Neutrophil (primary cell): ENCODE results near the gene CHIC2.
"Not testable (repeated sequence)": the region's sequence is repeated elsewhere in the genome, so short reads cannot be mapped to it uniquely, and the experiment has no call there.

ENCODE experiments used
- H3K27ac ChIP-seq: fragments of 200-600 bp; sonication (generic); 2 replicates; pipeline ENCODE4 v1.5.1; 2016; ENCODE audit warnings: mild to moderate bottlenecking, moderate library complexity
- H3K27me3 ChIP-seq: fragments of 200-600 bp; sonication (generic); 2 replicates; pipeline ENCODE4 v1.6.0; 2016; ENCODE audit warnings: mild to moderate bottlenecking
- H3K36me3 ChIP-seq: fragments of 200-600 bp; sonication (generic); 2 replicates; pipeline ENCODE4 v1.5.1; 2017
- H3K4me1 ChIP-seq, 2 experiments: fragments of 200-600 bp in 1 of 2; sonication (generic) in 1 of 2; 1 replicate in 1 of 2; 2 replicates in 1 of 2; pipeline versions ENCODE4 v1.5.1 to v1.6.1; 2013 to 2016; ENCODE audit warnings: low read depth in 1 of 2, low read length in 1 of 2, mild to moderate bottlenecking in 1 of 2, moderate library complexity in 1 of 2; ENCODE audit not compliant: control insufficient read depth in 1 of 2, insufficient read depth in 1 of 2
- H3K4me3 ChIP-seq, 2 experiments: fragments of 200-600 bp in 1 of 2; sonication (generic) in 1 of 2; 1 replicate in 1 of 2; 2 replicates in 1 of 2; pipeline ENCODE4 v1.5.1; 2013 to 2016; ENCODE audit warnings: low read depth in 1 of 2, low read length in 1 of 2, mild to moderate bottlenecking in 1 of 2, moderate library complexity in 1 of 2
- H3K9me3 ChIP-seq: fragments of 200-600 bp; sonication (generic); 2 replicates; pipeline ENCODE4 v1.5.1; 2016
- CTCF ChIP-seq: fragments of 200-600 bp; sonication (generic); IDR thresholded peaks from 2 replicates; pipeline ENCODE4 v1.5.1; 2016; ENCODE audit warnings: antibody characterized with exemption

The CHIC2 gene

GRCh38 chr4:54056360-54056759 is 8.0 kb downstream of the CHIC2 start:
- Histone ChIP-seq H3K4me3 (no peak overlapping the region), H3K36me3 (no peaks in the 10 kb centered on the region), H3K27ac (no peak overlapping the region), H3K4me1 (peaks cover 7 to 49% of the 10 kb centered on the region in 2 experiments), H3K27me3 (no peaks in the 10 kb centered on the region), H3K9me3 (no peaks in the 10 kb centered on the region)
- no peak for TF ChIP-seq CTCF

- Histone ChIP-seq H3K4me1 (peaks cover 0 to 41% of the 10 kb centered on the region in 2 experiments), H3K36me3 (no peaks in the 10 kb centered on the region), H3K27ac (no peak overlapping the region), H3K4me3 (no peak overlapping the region), H3K27me3 (no peaks in the 10 kb centered on the region), H3K9me3 (no peaks in the 10 kb centered on the region)
- no peak for TF ChIP-seq CTCF
Observed at GRCh38 chr4:54055494-54055893, 8.9 kb downstream of the CHIC2 start.

GRCh38 chr4:54054501-54054900 is 9.9 kb downstream of the CHIC2 start:
- no peaks in the 10 kb centered on the region for H3K36me3 ChIP-seq
- no peaks in the 10 kb centered on the region for H3K27me3 ChIP-seq
- TF ChIP-seq CTCF: no peak
- no peak overlapping the region for H3K27ac ChIP-seq
- H3K4me1 ChIP-seq: peaks cover 0 to 32% of the 10 kb centered on the region in 2 experiments
- H3K9me3 ChIP-seq: no peaks in the 10 kb centered on the region
- no peak overlapping the region for H3K4me3 ChIP-seq

- H3K27ac ChIP-seq, H3K9me3 ChIP-seq, H3K36me3 ChIP-seq, H3K27me3 ChIP-seq, H3K4me3 ChIP-seq: not testable (repeated sequence)
- H3K4me1 ChIP-seq: peaks cover 0 to 24% of the 10 kb centered on the region in 2 experiments
Observed at GRCh38 chr4:54053322-54053721, 11.1 kb downstream of the CHIC2 start.

- no peak overlapping the region for H3K27ac ChIP-seq
- peaks cover 14% of the 10 kb centered on the region for H3K36me3 ChIP-seq
- no peak for TF ChIP-seq CTCF
- no peaks in the 10 kb centered on the region for H3K27me3 ChIP-seq
- peaks cover 0 to 8% of the 10 kb centered on the region in 2 experiments for H3K4me1 ChIP-seq
- H3K4me3 ChIP-seq: no peak overlapping the region
- H3K9me3 ChIP-seq: no peaks in the 10 kb centered on the region
Observed at GRCh38 chr4:54050214-54050904, 14.0 kb downstream of the CHIC2 start.

- H3K4me3 ChIP-seq, H3K9me3 ChIP-seq, H3K27ac ChIP-seq, H3K27me3 ChIP-seq, H3K4me1 ChIP-seq: not testable (repeated sequence)
- H3K36me3 ChIP-seq: peaks cover 26% of the 10 kb centered on the region
Observed at GRCh38 chr4:54043630-54044029, 20.8 kb downstream of the CHIC2 start.
